ENCODE measurements around the gene PDE4D. TPM values are rescaled to one million over a fixed set of nuclear protein-coding genes. Genes with fewer than 3 reads are reported as not detected.

The PDE4D gene
- total RNA-seq, 1 experiment from 2014 or later = 2.1 TPM

DNA sequence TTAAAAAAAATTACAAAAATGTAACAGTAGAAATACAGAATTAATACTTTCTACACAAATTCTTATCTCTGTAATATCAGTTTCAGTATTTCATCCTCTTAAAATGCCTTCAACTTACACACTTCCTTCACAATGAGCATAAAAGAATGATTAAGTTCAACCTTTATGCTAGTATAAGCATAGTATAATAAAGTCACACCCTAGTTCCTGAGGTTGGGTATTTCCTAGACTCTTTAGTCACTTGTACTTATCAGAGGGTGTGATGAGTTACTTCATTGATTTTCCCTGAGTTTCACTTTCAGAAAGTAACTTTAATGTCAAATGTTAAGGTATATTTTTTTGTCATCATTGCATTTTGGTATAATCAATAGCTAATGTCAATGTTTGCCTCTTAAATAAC is 302.4 kb downstream of the PDE4D start:
- no peaks in the 10 kb centered on the region for H3K79me1 ChIP-seq (ENCODE audit: insufficient read depth, low read depth, low read length, poor library complexity, severe bottlenecking)
- no peak overlapping the region for H2AFZ ChIP-seq (ENCODE audit: low read length)
- no peak overlapping the region for H3K27ac Mint-ChIP-seq

More for the DNA sequence above, 302.4 kb downstream of the PDE4D start:
- TF ChIP-seq, protein P1, sequence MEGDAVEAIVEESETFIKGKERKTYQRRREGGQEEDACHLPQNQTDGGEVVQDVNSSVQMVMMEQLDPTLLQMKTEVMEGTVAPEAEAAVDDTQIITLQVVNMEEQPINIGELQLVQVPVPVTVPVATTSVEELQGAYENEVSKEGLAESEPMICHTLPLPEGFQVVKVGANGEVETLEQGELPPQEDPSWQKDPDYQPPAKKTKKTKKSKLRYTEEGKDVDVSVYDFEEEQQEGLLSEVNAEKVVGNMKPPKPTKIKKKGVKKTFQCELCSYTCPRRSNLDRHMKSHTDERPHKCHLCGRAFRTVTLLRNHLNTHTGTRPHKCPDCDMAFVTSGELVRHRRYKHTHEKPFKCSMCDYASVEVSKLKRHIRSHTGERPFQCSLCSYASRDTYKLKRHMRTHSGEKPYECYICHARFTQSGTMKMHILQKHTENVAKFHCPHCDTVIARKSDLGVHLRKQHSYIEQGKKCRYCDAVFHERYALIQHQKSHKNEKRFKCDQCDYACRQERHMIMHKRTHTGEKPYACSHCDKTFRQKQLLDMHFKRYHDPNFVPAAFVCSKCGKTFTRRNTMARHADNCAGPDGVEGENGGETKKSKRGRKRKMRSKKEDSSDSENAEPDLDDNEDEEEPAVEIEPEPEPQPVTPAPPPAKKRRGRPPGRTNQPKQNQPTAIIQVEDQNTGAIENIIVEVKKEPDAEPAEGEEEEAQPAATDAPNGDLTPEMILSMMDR (conservative IDR thresholded peaks at IDR 0.05) = no peak
- no peaks in the 10 kb centered on the region for H4K20me1 ChIP-seq (ENCODE audit: control insufficient read depth, insufficient read depth, insufficient read length)
- H3K18ac ChIP-seq (ENCODE audit: insufficient read length, low read depth, low read length) = no peak overlapping the region
- H3K4me1 ChIP-seq (ENCODE audit: insufficient read depth, low read length) = no peaks in the 10 kb centered on the region; the same call in 1 of the 2 replicates
- no peak overlapping the region for H2BK12ac ChIP-seq (ENCODE audit: insufficient read length, low read depth, low read length)
- no peak overlapping the region for H3K23ac ChIP-seq (ENCODE audit: insufficient read length, low read depth, low read length)
- H2BK15ac ChIP-seq (ENCODE audit: low read depth, low read length) = no peak overlapping the region
- H3K14ac ChIP-seq (ENCODE audit: insufficient read depth, low read length) = no peak overlapping the region
- Mint-ChIP-seq H3K9me3 (0 out of 5 replicates have a peak, but pooled peaks cover 0 to 4% of the 10 kb centered on the region in 2 experiments), H3K4me1 (peaks cover 30 to 31% of the 10 kb centered on the region in 2 experiments), H3K4me3 (no peak overlapping the region), H3K36me3 (ENCODE audit: insufficient read depth in 1 of 3, low read depth in 3 of 3) (no peaks in the 10 kb centered on the region), H3K27me3 (ENCODE audit: low read depth) (no peaks in the 10 kb centered on the region)
- no peak overlapping the region for H3T11ph ChIP-seq (ENCODE audit: low read length)
- H2BK5ac ChIP-seq (ENCODE audit: insufficient read length, low read length) = no peak overlapping the region
- H3K4ac ChIP-seq (ENCODE audit: low read depth, low read length) = no peak overlapping the region
- no peaks in the 10 kb centered on the region for H3K9me3 ChIP-seq (ENCODE audit: control insufficient read depth, low read depth, low read length)
- no peak for DNase-seq
- no peak overlapping the region for H2BK20ac ChIP-seq (ENCODE audit: low read depth, low read length, poor library complexity, severe bottlenecking)
- no peaks in the 10 kb centered on the region for H3K79me2 ChIP-seq (ENCODE audit: insufficient read depth, low read length)
- H4K8ac ChIP-seq (replicated peaks; ENCODE audit: insufficient read length, low read depth, low read length) = no peak overlapping the region
- H3K9ac ChIP-seq (ENCODE audit: extremely low read depth, insufficient read length, low read length) = no peak overlapping the region
- no peak overlapping the region for H4K91ac ChIP-seq (ENCODE audit: insufficient read length, low read depth, low read length)
- no peaks in the 10 kb centered on the region for H3K23me2 ChIP-seq (ENCODE audit: insufficient read length, low read depth, low read length, poor library complexity, severe bottlenecking)
- H3K27ac ChIP-seq (ENCODE audit: insufficient read length, low read depth, low read length) = no peak overlapping the region
- H2BK120ac ChIP-seq (ENCODE audit: low read depth, low read length, poor library complexity, severe bottlenecking) = no peak overlapping the region
- no peak overlapping the region for H3K56ac ChIP-seq (ENCODE audit: insufficient read length, low read depth, low read length)
- H3K27me3 ChIP-seq (ENCODE audit: insufficient read depth, low read length) = no peaks in the 10 kb centered on the region
- no peak overlapping the region for H4K5ac ChIP-seq (ENCODE audit: insufficient read length, low read depth, low read length)
- H3K4me2 ChIP-seq (ENCODE audit: insufficient read depth, insufficient read length, low read length) = no peak overlapping the region
- no peak overlapping the region for H2AK5ac ChIP-seq (ENCODE audit: insufficient read length, low read length)
